ENCODE results near the gene TUBGCP3. TPM values are rescaled to one million over a fixed set of nuclear protein-coding genes. Genes with fewer than 3 reads are reported as not detected.

TUBGCP3 gene
- total RNA-seq, 1 donor from 2014 or later, result 14.0 TPM

DNA sequence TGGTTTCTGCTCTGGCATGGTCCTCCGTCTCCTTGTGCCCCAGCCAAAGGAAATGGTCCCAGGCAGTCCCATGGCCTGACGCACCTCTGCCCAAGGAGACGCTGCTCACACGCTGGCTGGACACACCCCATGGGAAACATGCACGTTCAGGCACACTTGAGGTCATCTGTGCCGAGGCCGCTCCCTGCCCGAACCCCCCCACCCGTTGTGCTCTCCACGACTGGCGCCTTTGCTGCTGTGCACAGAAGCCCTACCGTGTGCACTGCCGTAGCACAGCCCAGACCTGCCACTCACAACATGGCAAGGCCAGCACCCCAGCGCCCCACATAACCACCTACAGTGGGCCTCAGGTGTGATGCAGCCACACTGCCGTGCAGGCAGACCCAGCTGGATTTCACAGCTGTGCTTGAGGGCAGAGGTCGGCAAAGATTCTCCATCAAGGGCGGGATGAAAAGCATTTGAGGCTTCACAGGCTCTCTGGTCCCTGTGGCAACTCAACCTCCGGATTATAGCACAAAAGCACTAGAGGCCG lies 146.1 kb downstream of the TUBGCP3 start:
- Histone ChIP-seq H3K79me2 (ENCODE audit: insufficient read depth, low read length) (no peaks in the 10 kb centered on the region), H3K4me2 (ENCODE audit: low read length) (no peak overlapping the region), H3K27me3 (ENCODE audit: insufficient read depth, low read length) (no peaks in the 10 kb centered on the region), H3K27ac (ENCODE audit: low read depth, low read length) (no peak overlapping the region), H3K4me3 (ENCODE audit: insufficient read depth, low read depth, low read length) (no peak overlapping the region), H3K4me1 (ENCODE audit: insufficient read depth, low read length) (no peaks in the 10 kb centered on the region), H3K9ac (ENCODE audit: low read length) (no peak overlapping the region), H3K36me3 (ENCODE audit: insufficient read depth, low read length) (no peaks in the 10 kb centered on the region), H4K20me1 (ENCODE audit: insufficient read depth, low read length) (no peaks in the 10 kb centered on the region), H2AFZ (ENCODE audit: low read depth, low read length) (no peak overlapping the region), H3K9me3 (ENCODE audit: insufficient read depth, low read depth, low read length) (no peaks in the 10 kb centered on the region)
- DNase-seq (ENCODE audit: low read depth) (no peak), FAIRE-seq (no peak)
- Mint-ChIP-seq H3K4me3 (ENCODE audit: unreplicated experiment) (no peak overlapping the region), H3K9me3 (ENCODE audit: unreplicated experiment) (peaks cover 19% of the 10 kb centered on the region), H3K4me1 (ENCODE audit: low read depth, unreplicated experiment) (no peaks in the 10 kb centered on the region), H3K27me3 (ENCODE audit: low read depth, unreplicated experiment) (peaks cover 66% of the 10 kb centered on the region), H3K27ac (ENCODE audit: unreplicated experiment) (no peak overlapping the region), H3K36me3 (ENCODE audit: low read depth, unreplicated experiment) (no peaks in the 10 kb centered on the region)
- no peak for TF ChIP-seq EZH2 (IDR thresholded peaks at IDR 0.05; ENCODE audit: insufficient read depth, low read length)
- TF ChIP-seq, protein P1, sequence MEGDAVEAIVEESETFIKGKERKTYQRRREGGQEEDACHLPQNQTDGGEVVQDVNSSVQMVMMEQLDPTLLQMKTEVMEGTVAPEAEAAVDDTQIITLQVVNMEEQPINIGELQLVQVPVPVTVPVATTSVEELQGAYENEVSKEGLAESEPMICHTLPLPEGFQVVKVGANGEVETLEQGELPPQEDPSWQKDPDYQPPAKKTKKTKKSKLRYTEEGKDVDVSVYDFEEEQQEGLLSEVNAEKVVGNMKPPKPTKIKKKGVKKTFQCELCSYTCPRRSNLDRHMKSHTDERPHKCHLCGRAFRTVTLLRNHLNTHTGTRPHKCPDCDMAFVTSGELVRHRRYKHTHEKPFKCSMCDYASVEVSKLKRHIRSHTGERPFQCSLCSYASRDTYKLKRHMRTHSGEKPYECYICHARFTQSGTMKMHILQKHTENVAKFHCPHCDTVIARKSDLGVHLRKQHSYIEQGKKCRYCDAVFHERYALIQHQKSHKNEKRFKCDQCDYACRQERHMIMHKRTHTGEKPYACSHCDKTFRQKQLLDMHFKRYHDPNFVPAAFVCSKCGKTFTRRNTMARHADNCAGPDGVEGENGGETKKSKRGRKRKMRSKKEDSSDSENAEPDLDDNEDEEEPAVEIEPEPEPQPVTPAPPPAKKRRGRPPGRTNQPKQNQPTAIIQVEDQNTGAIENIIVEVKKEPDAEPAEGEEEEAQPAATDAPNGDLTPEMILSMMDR (IDR thresholded peaks at IDR 0.05; ENCODE audit: insufficient read depth, low read depth, low read length), result no peak

DNA sequence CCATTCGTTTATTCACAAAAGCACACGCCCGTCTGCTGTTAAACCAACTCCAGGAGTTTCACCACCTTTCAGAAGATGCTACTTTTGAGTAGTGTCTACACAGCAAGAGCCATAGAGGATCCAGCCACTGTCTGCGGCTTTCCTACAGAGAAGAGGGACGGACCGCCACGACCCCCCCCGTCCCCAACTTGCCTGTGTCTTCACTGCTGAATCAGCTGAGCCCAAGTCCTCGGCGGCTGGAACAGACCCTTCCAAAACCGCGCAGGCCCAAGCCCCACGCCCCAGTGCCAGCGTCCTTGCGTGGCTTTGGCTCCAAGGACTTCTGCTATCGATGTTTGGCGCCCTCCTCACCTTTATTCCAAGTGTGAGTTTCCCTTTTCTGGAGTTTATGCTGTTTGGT lies 146.7 kb downstream of the TUBGCP3 start:
- no peak for TF ChIP-seq EZH2 (IDR thresholded peaks at IDR 0.05; ENCODE audit: insufficient read depth, low read length)
- TF ChIP-seq, protein P1 (IDR thresholded peaks at IDR 0.05; ENCODE audit: insufficient read depth, low read depth, low read length), result no peak
- H3K4me2 ChIP-seq (ENCODE audit: low read length), result no peak overlapping the region
- FAIRE-seq, result no peak
- DNase-seq (ENCODE audit: low read depth), result no peak
- H3K79me2 ChIP-seq (ENCODE audit: insufficient read depth, low read length), result no peaks in the 10 kb centered on the region
- Mint-ChIP-seq H3K27ac (ENCODE audit: unreplicated experiment) (no peak overlapping the region), H3K27me3 (ENCODE audit: low read depth, unreplicated experiment) (peaks cover 63% of the 10 kb centered on the region), H3K36me3 (ENCODE audit: low read depth, unreplicated experiment) (no peaks in the 10 kb centered on the region), H3K9me3 (ENCODE audit: unreplicated experiment) (peaks cover 22% of the 10 kb centered on the region), H3K4me3 (ENCODE audit: unreplicated experiment) (no peak overlapping the region), H3K4me1 (ENCODE audit: low read depth, unreplicated experiment) (no peaks in the 10 kb centered on the region)
- H2AFZ ChIP-seq (ENCODE audit: low read depth, low read length), result no peak overlapping the region
- H3K4me1 ChIP-seq (ENCODE audit: insufficient read depth, low read length), result no peaks in the 10 kb centered on the region
- H3K4me3 ChIP-seq (ENCODE audit: insufficient read depth, low read depth, low read length), result no peak overlapping the region
- no peaks in the 10 kb centered on the region for H3K27me3 ChIP-seq (ENCODE audit: insufficient read depth, low read length)
- no peaks in the 10 kb centered on the region for H3K9me3 ChIP-seq (ENCODE audit: insufficient read depth, low read depth, low read length)
- H3K36me3 ChIP-seq (ENCODE audit: insufficient read depth, low read length), result no peaks in the 10 kb centered on the region
- H3K27ac ChIP-seq (ENCODE audit: low read depth, low read length), result no peak overlapping the region
- no peaks in the 10 kb centered on the region for H4K20me1 ChIP-seq (ENCODE audit: insufficient read depth, low read length)
- H3K9ac ChIP-seq (ENCODE audit: low read length), result no peak overlapping the region

DNA sequence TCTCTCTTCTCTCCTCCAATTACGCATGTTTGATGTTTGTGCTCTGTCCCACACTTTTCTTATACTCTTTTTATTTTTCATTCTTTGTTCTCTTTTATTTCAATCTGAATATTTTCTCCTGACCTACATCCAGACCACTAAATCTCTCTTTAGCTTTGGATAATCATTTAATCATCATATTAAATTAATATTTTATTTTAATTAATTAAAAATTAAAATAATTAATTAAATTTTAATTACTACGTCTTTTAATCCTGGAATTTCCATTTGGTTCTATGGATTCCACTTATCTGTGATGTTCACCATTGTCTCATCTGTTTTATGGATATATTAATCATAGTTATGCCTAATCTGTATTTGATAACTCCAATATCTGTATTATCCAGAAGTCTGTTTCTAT lies 149.4 kb downstream of the TUBGCP3 start:
- H3K9me3 Mint-ChIP-seq (ENCODE audit: unreplicated experiment), result peaks cover 25% of the 10 kb centered on the region
- H2AFZ ChIP-seq (ENCODE audit: low read depth, low read length), result no peak overlapping the region
- no peaks in the 10 kb centered on the region for H3K36me3 Mint-ChIP-seq (ENCODE audit: low read depth, unreplicated experiment)
- H3K27me3 ChIP-seq (ENCODE audit: insufficient read depth, low read length), result no peaks in the 10 kb centered on the region
- FAIRE-seq (no peak), DNase-seq (ENCODE audit: low read depth) (no peak)
- H3K4me3 ChIP-seq (ENCODE audit: insufficient read depth, low read depth, low read length), result no peak overlapping the region
- no peak overlapping the region for H3K4me2 ChIP-seq (ENCODE audit: low read length)
- H3K9ac ChIP-seq (ENCODE audit: low read length), result no peak overlapping the region
- TF ChIP-seq, protein P1 (IDR thresholded peaks at IDR 0.05; ENCODE audit: insufficient read depth, low read depth, low read length), result no peak
- TF ChIP-seq EZH2 (IDR thresholded peaks at IDR 0.05; ENCODE audit: insufficient read depth, low read length), result no peak
- H3K79me2 ChIP-seq (ENCODE audit: insufficient read depth, low read length), result no peaks in the 10 kb centered on the region
- H4K20me1 ChIP-seq (ENCODE audit: insufficient read depth, low read length), result no peaks in the 10 kb centered on the region
- no peaks in the 10 kb centered on the region for H3K36me3 ChIP-seq (ENCODE audit: insufficient read depth, low read length)
- H3K27ac Mint-ChIP-seq (ENCODE audit: unreplicated experiment), result no peak overlapping the region
- no peaks in the 10 kb centered on the region for H3K4me1 Mint-ChIP-seq (ENCODE audit: low read depth, unreplicated experiment)
- H3K4me3 Mint-ChIP-seq (ENCODE audit: unreplicated experiment), result no peak overlapping the region
- no peaks in the 10 kb centered on the region for H3K4me1 ChIP-seq (ENCODE audit: insufficient read depth, low read length)
- no peak overlapping the region for H3K27ac ChIP-seq (ENCODE audit: low read depth, low read length)
- peaks cover 5% of the 10 kb centered on the region for H3K9me3 ChIP-seq (ENCODE audit: insufficient read depth, low read depth, low read length)
- H3K27me3 Mint-ChIP-seq (ENCODE audit: low read depth, unreplicated experiment), result peaks cover 50% of the 10 kb centered on the region
